Measurements from ENCODE around the gene WWOX. TPM values are rescaled to one million over a fixed set of nuclear protein-coding genes. Genes with fewer than 3 reads are reported as not detected.

WWOX gene
- total RNA-seq, 1 donor from 2014 or later: 7.3 TPM

DNA sequence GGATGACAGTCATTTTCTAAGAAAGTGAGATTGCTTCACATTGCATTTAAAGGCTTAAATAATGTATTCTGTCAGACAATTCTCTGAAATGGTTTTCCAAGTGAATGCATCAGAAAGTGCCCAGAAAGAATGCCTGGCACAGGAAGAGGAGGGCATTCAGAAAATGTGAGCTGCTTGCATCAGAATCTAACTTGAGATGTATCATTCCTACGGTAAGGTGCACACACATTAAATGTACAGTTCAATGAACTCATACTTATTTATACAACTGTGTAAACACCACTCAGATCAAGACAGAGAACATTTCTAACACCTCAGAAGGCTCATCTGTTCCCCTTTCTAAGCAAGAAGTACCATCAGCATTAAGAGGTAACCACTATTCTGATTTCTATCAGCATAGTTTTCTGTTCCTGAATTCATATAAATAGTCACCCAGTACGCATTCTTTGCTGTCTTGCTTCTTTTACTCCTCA is 863.0 kb downstream of the WWOX start:
- Mint-ChIP-seq H3K4me1 (ENCODE audit: low read depth, unreplicated experiment) (peaks cover 5% of the 10 kb centered on the region), H3K36me3 (ENCODE audit: low read depth, unreplicated experiment) (no peaks in the 10 kb centered on the region), H3K27me3 (ENCODE audit: low read depth, unreplicated experiment) (peaks cover 21% of the 10 kb centered on the region), H3K27ac (ENCODE audit: unreplicated experiment) (no peak overlapping the region), H3K9me3 (ENCODE audit: unreplicated experiment) (peaks cover 5% of the 10 kb centered on the region), H3K4me3 (ENCODE audit: unreplicated experiment) (no peak overlapping the region)
- Histone ChIP-seq H3K9ac (ENCODE audit: low read length) (no peak overlapping the region), H3K27me3 (ENCODE audit: insufficient read depth, low read length) (no peaks in the 10 kb centered on the region), H3K4me2 (ENCODE audit: low read length) (no peak overlapping the region), H3K79me2 (ENCODE audit: insufficient read depth, low read length) (no peaks in the 10 kb centered on the region), H3K27ac (ENCODE audit: low read depth, low read length) (no peak overlapping the region), H3K4me1 (ENCODE audit: insufficient read depth, low read length) (no peaks in the 10 kb centered on the region), H2AFZ (ENCODE audit: low read depth, low read length) (no peak overlapping the region), H4K20me1 (ENCODE audit: insufficient read depth, low read length) (no peaks in the 10 kb centered on the region), H3K36me3 (ENCODE audit: insufficient read depth, low read length) (no peaks in the 10 kb centered on the region), H3K4me3 (ENCODE audit: insufficient read depth, low read depth, low read length) (no peak overlapping the region), H3K9me3 (ENCODE audit: insufficient read depth, low read depth, low read length) (no peaks in the 10 kb centered on the region)
- TF ChIP-seq EZH2 (IDR thresholded peaks at IDR 0.05; ENCODE audit: insufficient read depth, low read length) (no peak), CTCF (IDR thresholded peaks at IDR 0.05; ENCODE audit: insufficient read depth, low read depth, low read length) (no peak)
- DNase-seq (ENCODE audit: low read depth): no peak
- FAIRE-seq: no peak

DNA sequence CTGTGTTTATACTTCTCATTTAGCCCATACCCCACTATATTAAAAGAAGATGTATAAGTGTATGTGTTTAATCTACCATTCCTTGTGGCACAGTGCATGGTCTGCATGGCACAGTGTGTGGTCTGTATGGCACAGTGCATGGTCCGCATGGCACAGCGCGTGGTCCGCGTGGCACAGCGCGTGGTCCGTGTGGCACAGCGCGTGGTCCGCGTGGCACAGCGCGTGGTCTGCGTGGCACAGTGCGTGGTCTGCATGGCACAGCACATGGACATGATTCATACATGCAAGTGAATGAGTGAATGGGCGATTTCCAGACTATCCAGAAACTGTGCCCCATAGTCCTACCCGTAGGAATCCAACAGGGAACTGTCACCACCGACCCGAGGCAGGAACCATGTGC is 868.5 kb downstream of the WWOX start:
- Mint-ChIP-seq H3K27ac (ENCODE audit: unreplicated experiment) (no peak overlapping the region), H3K27me3 (ENCODE audit: low read depth, unreplicated experiment) (peaks cover 34% of the 10 kb centered on the region), H3K4me3 (ENCODE audit: unreplicated experiment) (no peak overlapping the region), H3K36me3 (ENCODE audit: low read depth, unreplicated experiment) (no peaks in the 10 kb centered on the region), H3K9me3 (ENCODE audit: unreplicated experiment) (peaks cover 5% of the 10 kb centered on the region), H3K4me1 (ENCODE audit: low read depth, unreplicated experiment) (peaks cover 9% of the 10 kb centered on the region)
- no peaks in the 10 kb centered on the region for H3K9me3 ChIP-seq (ENCODE audit: insufficient read depth, low read depth, low read length)
- H3K4me1 ChIP-seq (ENCODE audit: insufficient read depth, low read length): no peaks in the 10 kb centered on the region
- TF ChIP-seq CTCF (IDR thresholded peaks at IDR 0.05; ENCODE audit: insufficient read depth, low read depth, low read length): no peak
- TF ChIP-seq EZH2 (IDR thresholded peaks at IDR 0.05; ENCODE audit: insufficient read depth, low read length): no peak
- H3K79me2 ChIP-seq (ENCODE audit: insufficient read depth, low read length): no peaks in the 10 kb centered on the region
- DNase-seq (ENCODE audit: low read depth) (no peak), FAIRE-seq (no peak)
- no peak overlapping the region for H2AFZ ChIP-seq (ENCODE audit: low read depth, low read length)
- no peak overlapping the region for H3K27ac ChIP-seq (ENCODE audit: low read depth, low read length)
- no peak overlapping the region for H3K9ac ChIP-seq (ENCODE audit: low read length)
- H3K27me3 ChIP-seq (ENCODE audit: insufficient read depth, low read length): no peaks in the 10 kb centered on the region
- H3K4me2 ChIP-seq (ENCODE audit: low read length): no peak overlapping the region
- no peaks in the 10 kb centered on the region for H3K36me3 ChIP-seq (ENCODE audit: insufficient read depth, low read length)
- no peak overlapping the region for H3K4me3 ChIP-seq (ENCODE audit: insufficient read depth, low read depth, low read length)
- H4K20me1 ChIP-seq (ENCODE audit: insufficient read depth, low read length): no peaks in the 10 kb centered on the region

DNA sequence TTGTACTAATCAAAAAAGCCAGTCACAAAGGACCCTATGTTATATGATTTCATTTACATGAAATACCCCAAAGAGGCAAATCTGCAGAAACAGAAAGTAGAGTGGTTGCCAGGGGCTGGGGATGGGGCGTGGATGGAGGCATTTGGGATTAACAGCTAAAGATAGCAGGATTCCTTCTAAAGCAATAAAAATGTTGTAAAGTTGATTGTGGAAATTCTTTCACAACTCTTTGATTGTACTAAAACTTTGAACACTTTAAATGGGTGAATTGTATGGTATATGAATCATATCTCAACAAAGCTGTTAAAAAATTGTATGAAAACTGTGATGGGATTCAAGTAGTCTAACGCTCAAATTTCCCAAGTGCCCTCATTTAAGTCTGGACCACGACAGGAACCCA is 870.3 kb downstream of the WWOX start:
- no peak for DNase-seq (ENCODE audit: low read depth)
- Mint-ChIP-seq H3K27ac (ENCODE audit: unreplicated experiment) (no peak overlapping the region), H3K4me3 (ENCODE audit: unreplicated experiment) (no peak overlapping the region), H3K27me3 (ENCODE audit: low read depth, unreplicated experiment) (peaks cover 32% of the 10 kb centered on the region), H3K36me3 (ENCODE audit: low read depth, unreplicated experiment) (no peaks in the 10 kb centered on the region), H3K4me1 (ENCODE audit: low read depth, unreplicated experiment) (peaks cover 9% of the 10 kb centered on the region), H3K9me3 (ENCODE audit: unreplicated experiment) (no peaks in the 10 kb centered on the region)
- H3K9ac ChIP-seq (ENCODE audit: low read length): no peak overlapping the region
- FAIRE-seq: no peak
- no peaks in the 10 kb centered on the region for H3K27me3 ChIP-seq (ENCODE audit: insufficient read depth, low read length)
- no peak overlapping the region for H3K4me3 ChIP-seq (ENCODE audit: insufficient read depth, low read depth, low read length)
- H2AFZ ChIP-seq (ENCODE audit: low read depth, low read length): no peak overlapping the region
- H3K27ac ChIP-seq (ENCODE audit: low read depth, low read length): no peak overlapping the region
- no peaks in the 10 kb centered on the region for H3K9me3 ChIP-seq (ENCODE audit: insufficient read depth, low read depth, low read length)
- H3K36me3 ChIP-seq (ENCODE audit: insufficient read depth, low read length): no peaks in the 10 kb centered on the region
- H4K20me1 ChIP-seq (ENCODE audit: insufficient read depth, low read length): no peaks in the 10 kb centered on the region
- no peaks in the 10 kb centered on the region for H3K4me1 ChIP-seq (ENCODE audit: insufficient read depth, low read length)
- H3K79me2 ChIP-seq (ENCODE audit: insufficient read depth, low read length): no peaks in the 10 kb centered on the region
- TF ChIP-seq EZH2 (IDR thresholded peaks at IDR 0.05; ENCODE audit: insufficient read depth, low read length): no peak
- TF ChIP-seq CTCF (IDR thresholded peaks at IDR 0.05; ENCODE audit: insufficient read depth, low read depth, low read length): no peak
- H3K4me2 ChIP-seq (ENCODE audit: low read length): no peak overlapping the region
